Fibroblast of pulmonary artery (primary cell): ENCODE measurements around the gene BRIP1.
A peak's percentile ranks its signal among the peaks of the same experiment; 100 is the strongest.

ENCODE experiments used
- DNase-seq: peaks from one replicate; pipeline ENCODE4 v3.0.0-alpha.2; 2010; ENCODE audit warnings: low read depth
- H3K4me3 ChIP-seq: replicated peaks from 2 replicates; pipeline ENCODE4 v1.5.1; 2011; ENCODE audit warnings: low read depth, mild to moderate bottlenecking, control low read depth, low read length, moderate library complexity
- TF ChIP-seq, protein P1 (sequence below): IDR thresholded peaks from 2 replicates; pipeline ENCODE4 v1.5.1; 2011; ENCODE audit warnings: mild to moderate bottlenecking, control low read depth, low read length, inconsistent platforms; ENCODE audit errors: missing control alignments

BRIP1 gene

DNA sequence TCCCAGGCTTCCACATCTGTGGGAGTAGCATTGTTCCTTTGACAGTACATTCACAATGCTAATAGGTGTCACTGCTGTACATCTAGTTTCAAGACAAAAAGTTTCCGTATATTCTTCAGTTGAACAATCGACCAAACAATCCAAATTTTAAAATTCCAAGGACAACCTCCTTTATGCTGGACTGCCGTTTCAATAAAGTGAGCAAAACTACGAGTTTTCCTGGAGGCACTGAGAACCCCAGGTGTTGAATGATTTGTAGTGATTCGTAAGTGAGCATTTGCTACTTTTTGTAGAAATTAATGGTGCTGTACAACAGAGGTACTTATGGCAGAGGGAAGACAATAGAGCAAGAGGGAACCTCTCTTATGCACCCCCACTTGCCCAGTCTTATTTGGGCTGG, 201.1 kb downstream of the BRIP1 start:
- no peak overlapping the region for H3K4me3 ChIP-seq
- TF ChIP-seq, protein P1, sequence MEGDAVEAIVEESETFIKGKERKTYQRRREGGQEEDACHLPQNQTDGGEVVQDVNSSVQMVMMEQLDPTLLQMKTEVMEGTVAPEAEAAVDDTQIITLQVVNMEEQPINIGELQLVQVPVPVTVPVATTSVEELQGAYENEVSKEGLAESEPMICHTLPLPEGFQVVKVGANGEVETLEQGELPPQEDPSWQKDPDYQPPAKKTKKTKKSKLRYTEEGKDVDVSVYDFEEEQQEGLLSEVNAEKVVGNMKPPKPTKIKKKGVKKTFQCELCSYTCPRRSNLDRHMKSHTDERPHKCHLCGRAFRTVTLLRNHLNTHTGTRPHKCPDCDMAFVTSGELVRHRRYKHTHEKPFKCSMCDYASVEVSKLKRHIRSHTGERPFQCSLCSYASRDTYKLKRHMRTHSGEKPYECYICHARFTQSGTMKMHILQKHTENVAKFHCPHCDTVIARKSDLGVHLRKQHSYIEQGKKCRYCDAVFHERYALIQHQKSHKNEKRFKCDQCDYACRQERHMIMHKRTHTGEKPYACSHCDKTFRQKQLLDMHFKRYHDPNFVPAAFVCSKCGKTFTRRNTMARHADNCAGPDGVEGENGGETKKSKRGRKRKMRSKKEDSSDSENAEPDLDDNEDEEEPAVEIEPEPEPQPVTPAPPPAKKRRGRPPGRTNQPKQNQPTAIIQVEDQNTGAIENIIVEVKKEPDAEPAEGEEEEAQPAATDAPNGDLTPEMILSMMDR = no peak
- DNase-seq = no peak

DNA sequence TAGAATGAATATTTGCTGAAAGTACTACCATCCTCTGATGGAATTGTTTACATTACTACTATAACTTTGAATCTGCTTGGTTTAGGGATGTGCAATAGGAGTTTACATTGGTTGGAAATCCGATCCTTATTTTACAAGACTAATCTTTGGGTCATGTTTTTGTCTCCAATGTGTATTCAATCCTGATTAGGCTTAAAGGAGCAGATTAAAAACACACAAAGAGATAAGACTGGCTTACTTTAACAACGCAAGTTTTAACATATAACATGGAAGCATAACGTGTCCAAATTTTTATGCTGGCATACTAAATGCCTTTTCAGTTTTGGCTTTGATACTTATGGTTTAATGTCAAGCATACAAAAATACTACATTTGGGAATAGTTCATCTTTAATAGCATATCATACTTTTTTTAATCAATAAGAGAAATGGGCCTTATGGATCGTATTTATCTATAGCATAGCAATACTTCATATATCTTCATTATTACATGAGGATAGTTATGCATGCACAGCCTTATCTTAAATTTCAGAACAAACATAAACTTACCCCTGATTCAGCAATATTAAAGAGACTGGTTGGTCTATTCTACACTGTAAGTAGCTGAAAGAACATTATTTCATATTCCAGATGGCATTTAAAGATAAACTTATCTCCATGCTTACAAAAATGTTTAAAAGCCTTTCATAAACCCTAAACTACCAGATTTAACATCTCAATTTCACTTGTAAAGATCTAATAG, 202.4 kb downstream of the BRIP1 start:
- H3K4me3 ChIP-seq = no peak overlapping the region
- no peak for DNase-seq
- TF ChIP-seq, protein P1 = no peak

DNA sequence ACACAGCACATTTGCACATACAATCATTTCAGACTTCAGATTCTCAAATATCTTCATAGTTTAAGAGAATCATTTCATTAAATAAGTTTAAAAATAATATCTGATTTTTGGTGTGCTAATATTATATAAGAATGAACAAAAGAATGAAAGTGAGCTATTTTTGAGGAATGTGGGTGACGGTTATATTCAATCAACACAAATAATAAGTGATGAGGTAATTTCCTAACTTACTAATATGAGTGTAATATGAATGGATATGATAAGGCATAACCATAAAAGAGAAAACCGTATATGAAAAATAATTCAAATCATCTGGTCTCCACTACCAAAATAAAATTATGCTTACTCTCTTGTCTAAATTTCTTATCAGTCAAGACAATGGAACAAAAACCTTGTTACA, 203.9 kb downstream of the BRIP1 start:
- TF ChIP-seq, protein P1 = no peak
- DNase-seq = no peak
- H3K4me3 ChIP-seq = no peak overlapping the region

DNA sequence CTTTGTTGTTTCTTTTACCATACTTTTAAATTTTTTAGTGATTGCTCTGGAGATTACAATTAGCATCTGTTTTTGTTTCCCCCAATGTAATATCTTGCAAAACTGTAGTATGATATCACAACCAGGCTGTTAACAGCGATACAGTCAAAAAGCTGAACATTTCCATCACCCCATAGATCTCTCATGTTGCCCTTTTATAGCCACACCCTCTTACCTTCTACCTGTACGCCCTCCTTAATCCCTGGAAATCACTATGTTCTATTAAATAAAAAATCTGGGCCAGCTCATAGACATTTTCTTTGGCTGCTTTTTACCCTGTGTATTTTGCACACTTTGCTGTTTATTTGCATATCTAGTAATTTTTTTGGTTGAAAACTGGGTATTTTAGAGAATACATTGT, 205.1 kb downstream of the BRIP1 start:
- TF ChIP-seq, protein P1 = no peak
- no peak overlapping the region for H3K4me3 ChIP-seq
- DNase-seq = no peak

DNA sequence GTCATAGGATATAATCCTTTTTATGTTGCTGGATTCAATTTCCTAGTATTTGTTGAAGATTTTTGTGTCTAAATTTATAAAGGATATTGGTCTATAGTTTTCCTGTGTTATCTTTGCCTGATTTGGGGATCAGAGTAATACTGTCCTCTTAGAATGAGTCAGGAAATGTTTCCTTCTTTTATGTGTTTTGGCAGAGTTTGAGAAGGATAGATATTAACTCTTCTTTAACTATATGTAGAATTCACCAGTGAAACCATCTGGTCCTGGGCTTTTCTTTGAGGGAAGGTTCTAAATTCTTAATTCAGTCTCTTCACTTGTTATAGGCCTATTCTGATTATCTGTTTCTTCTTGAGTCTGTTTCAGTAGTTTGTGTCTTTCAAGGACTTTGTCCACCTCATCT, 206.0 kb downstream of the BRIP1 start:
- H3K4me3 ChIP-seq = no peak overlapping the region
- DNase-seq = no peak
- TF ChIP-seq, protein P1 = no peak

DNA sequence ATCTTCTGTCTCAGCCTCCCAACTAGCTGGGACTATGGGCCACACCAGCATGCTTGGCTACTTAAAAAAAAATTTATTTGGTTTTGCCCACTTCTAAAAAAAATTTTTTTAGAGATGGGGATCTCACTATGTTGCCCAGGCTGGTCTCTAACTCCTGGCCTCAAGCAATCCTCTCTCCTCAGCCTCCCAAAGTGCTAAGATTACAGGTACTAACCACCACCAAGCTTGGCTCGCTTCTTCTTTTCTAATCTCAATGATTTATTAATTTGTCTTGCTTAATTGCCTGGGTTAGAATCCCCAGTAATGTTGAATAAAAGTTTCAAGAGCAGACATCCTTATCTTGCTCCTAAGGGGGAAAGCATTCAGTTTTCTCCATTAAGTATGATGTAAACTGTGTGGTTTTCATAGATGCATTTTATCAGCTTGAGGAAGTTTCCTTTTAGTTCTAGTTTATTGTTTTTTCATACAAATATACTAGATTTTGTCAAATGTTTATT, 206.6 kb downstream of the BRIP1 start:
- TF ChIP-seq, protein P1 = no peak
- H3K4me3 ChIP-seq = no peak overlapping the region
- peak; percentile 8 for DNase-seq

DNA sequence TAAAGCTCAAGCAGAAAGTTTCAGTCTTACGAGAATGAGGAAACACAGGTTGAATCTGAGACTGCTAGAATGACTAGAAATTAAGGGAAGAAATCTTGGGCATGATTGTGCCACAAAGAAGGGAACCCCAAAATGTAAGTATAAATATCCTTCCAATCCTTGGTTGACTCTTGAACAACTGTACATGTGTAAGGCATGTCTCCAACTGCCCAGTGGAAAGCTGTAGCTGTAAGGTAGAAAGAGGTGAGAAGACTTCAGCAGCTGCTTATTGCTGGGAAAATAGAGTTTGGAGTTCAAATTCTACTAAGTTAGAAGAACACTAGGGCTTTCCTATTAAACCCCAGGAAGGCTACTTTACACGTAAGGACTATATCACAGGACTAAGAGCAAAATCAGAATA, 212.6 kb downstream of the BRIP1 start:
- TF ChIP-seq, protein P1 = no peak
- DNase-seq = no peak
- H3K4me3 ChIP-seq = no peak overlapping the region
